ENCODE data around the gene CCDC57. TPM values are rescaled to one million over a fixed set of nuclear protein-coding genes. Genes with fewer than 3 reads are reported as not detected.

CCDC57 gene
- polyA plus RNA-seq (2012; ENCODE audit: insufficient read length, low read depth), result 65.2 TPM

GRCh38 chr17:82212331-82213250 is at the start of gene CCDC57:
Gene CCDC57, minus strand, starts transcription at chr17:82212842. Its CDS starts 10,898 bp downstream, at chr17:82201944.
- TF ChIP-seq FOXP2 (optimal IDR thresholded peaks at IDR 0.05; ENCODE audit: borderline replicate concordance, extremely low read depth, extremely low read length, insufficient read depth), result peak; percentile 91
- TF ChIP-seq TAF1 (IDR thresholded peaks at IDR 0.05; ENCODE audit: borderline replicate concordance, insufficient read depth, low read length), result peak; percentile 83; the same call in 1 of the 2 replicates
- TF ChIP-seq POLR2AphosphoS5 (IDR thresholded peaks at IDR 0.05; ENCODE audit: low read depth, low read length), result peak; percentile 58; the same call in 1 of the 2 replicates
- TF ChIP-seq SIN3A (IDR thresholded peaks at IDR 0.05; ENCODE audit: borderline replicate concordance, insufficient read depth, low read length), result no peak
- peak; percentile 7 to 40; a peak in 1 of 4 replicates for TF ChIP-seq REST (IDR thresholded peaks at IDR 0.05; ENCODE audit: insufficient read depth in 1 of 2, low read depth in 2 of 2, low read length in 2 of 2)

- no peak for TF ChIP-seq POLR2AphosphoS5 (IDR thresholded peaks at IDR 0.05; ENCODE audit: low read depth, low read length)
- no peak for TF ChIP-seq FOXP2 (optimal IDR thresholded peaks at IDR 0.05; ENCODE audit: borderline replicate concordance, extremely low read depth, extremely low read length, insufficient read depth)
These were observed 49.7 kb upstream of the CCDC57 start for GRCh38 chr17:82262344-82262743.

GRCh38 chr17:82258555-82258954 is 45.9 kb upstream of the CCDC57 start:
- TF ChIP-seq FOXP2 (optimal IDR thresholded peaks at IDR 0.05; ENCODE audit: borderline replicate concordance, extremely low read depth, extremely low read length, insufficient read depth) (no peak), REST (IDR thresholded peaks at IDR 0.05; ENCODE audit: insufficient read depth in 1 of 2, low read depth in 2 of 2, low read length in 2 of 2) (no peak), SIN3A (IDR thresholded peaks at IDR 0.05; ENCODE audit: borderline replicate concordance, insufficient read depth, low read length) (no peak), TAF1 (IDR thresholded peaks at IDR 0.05; ENCODE audit: borderline replicate concordance, insufficient read depth, low read length) (no peak), POLR2AphosphoS5 (IDR thresholded peaks at IDR 0.05; ENCODE audit: low read depth, low read length) (no peak)

- TF ChIP-seq FOXP2 (optimal IDR thresholded peaks at IDR 0.05; ENCODE audit: borderline replicate concordance, extremely low read depth, extremely low read length, insufficient read depth) (no peak), SIN3A (IDR thresholded peaks at IDR 0.05; ENCODE audit: borderline replicate concordance, insufficient read depth, low read length) (no peak), TAF1 (IDR thresholded peaks at IDR 0.05; ENCODE audit: borderline replicate concordance, insufficient read depth, low read length) (no peak), REST (IDR thresholded peaks at IDR 0.05; ENCODE audit: insufficient read depth in 1 of 2, low read depth in 2 of 2, low read length in 2 of 2) (no peak), POLR2AphosphoS5 (IDR thresholded peaks at IDR 0.05; ENCODE audit: low read depth, low read length) (no peak)
These were observed 44.8 kb upstream of the CCDC57 start for GRCh38 chr17:82257473-82257872.

GRCh38 chr17:82256242-82256885 is 43.7 kb upstream of the CCDC57 start:
- TF ChIP-seq TAF1 (IDR thresholded peaks at IDR 0.05; ENCODE audit: borderline replicate concordance, insufficient read depth, low read length), result no peak
- TF ChIP-seq POLR2AphosphoS5 (IDR thresholded peaks at IDR 0.05; ENCODE audit: low read depth, low read length), result peak; percentile 35; the same call in 1 of the 2 replicates

Data from PFSK-1 (cell line).